K562 (cell line): ENCODE measurements around the gene PEPD.

ENCODE experiments used
- CTCF ChIP-seq, 3 experiments: IDR thresholded peaks in 2 of 3; conservative IDR thresholded peaks in 1 of 3; 2 replicates each; pipeline ENCODE4 v1.5.1; 2011 to 2012; ENCODE audit warnings: low read length in 3 of 3, mild to moderate bottlenecking in 3 of 3, control low read depth in 2 of 3, improper control_type of control experiment in 1 of 3, inconsistent platforms in 1 of 3, low read depth in 1 of 3, mixed read lengths in 1 of 3, moderate library complexity in 1 of 3; ENCODE audit not compliant: insufficient read depth in 2 of 3
- ESRRA ChIP-seq: fragments of 450-650 bp; IDR thresholded peaks from 2 replicates; pipeline ENCODE4 v1.6.1; 2014; ENCODE audit warnings: low read depth, mild to moderate bottlenecking, moderate library complexity, borderline replicate concordance
- HDAC2 ChIP-seq: fragments of 450-650 bp; IDR thresholded peaks from 2 replicates; pipeline ENCODE4 v1.6.1; 2016; ENCODE audit warnings: mild to moderate bottlenecking
- JUND ChIP-seq, 2 experiments: IDR thresholded peaks; 2 replicates in 1 of 2; 3 replicates in 1 of 2; pipeline ENCODE4 v1.6.1; 2011; ENCODE audit warnings: borderline replicate concordance in 2 of 2, low read depth in 2 of 2, low read length in 2 of 2, improper control_type of control experiment in 1 of 2, missing biosample characterization in 1 of 2, missing genetic modification characterization in 1 of 2, missing genetic modification reagents in 1 of 2
- NCOA1 ChIP-seq: fragments of 450-650 bp; IDR thresholded peaks from 2 replicates; pipeline ENCODE4 v1.6.1; 2016; ENCODE audit warnings: low read depth
- NR2C1 ChIP-seq, 2 experiments: fragments of 450-650 bp; IDR thresholded peaks; 2 replicates each; pipeline ENCODE4 v1.6.1; 2017; ENCODE audit warnings: mild to moderate bottlenecking in 2 of 2, antibody characterized with exemption in 1 of 2, inconsistent platforms in 1 of 2, missing compliant biosample characterization in 1 of 2, missing genetic modification characterization in 1 of 2
- RBBP5 ChIP-seq: fragments of 200-600 bp; sonication (generic); IDR thresholded peaks from 2 replicates; pipeline ENCODE4 v1.6.1; 2012; ENCODE audit warnings: borderline replicate concordance, mild to moderate bottlenecking, low read length, control low read depth, inconsistent platforms; ENCODE audit not compliant: insufficient read depth, poor library complexity, severe bottlenecking
- RBM34 ChIP-seq: fragments of 200-400 bp; formaldehyde crosslinking; IDR thresholded peaks from 2 replicates; pipeline ENCODE4 v1.6.1; 2018; ENCODE audit warnings: low read length, borderline replicate concordance; ENCODE audit not compliant: insufficient read depth
- TAF1 ChIP-seq: IDR thresholded peaks from 2 replicates; pipeline ENCODE4 v1.6.1; 2011; ENCODE audit warnings: mild to moderate bottlenecking, low read length, moderate library complexity; ENCODE audit not compliant: insufficient read depth, control insufficient read depth, severe bottlenecking; ENCODE audit errors: extremely low read depth
- U2AF2 ChIP-seq: fragments of 200-400 bp; formaldehyde crosslinking; optimal IDR thresholded peaks from 2 replicates; pipeline ENCODE3; 2017; ENCODE audit warnings: low read depth, mild to moderate bottlenecking, low read length
- ZNF347 ChIP-seq: fragments of 450-650 bp; formaldehyde crosslinking; IDR thresholded peaks from 2 replicates; pipeline ENCODE4 v1.4.0; 2020; ENCODE audit warnings: low read depth, mild to moderate bottlenecking, moderate library complexity
- TF ChIP-seq, protein P1 (sequence below), 2 experiments: IDR thresholded peaks; 2 replicates each; pipeline ENCODE4 v1.6.1; 2011; ENCODE audit warnings: borderline replicate concordance in 1 of 2, control low read depth in 1 of 2, low read depth in 1 of 2, low read length in 1 of 2, mild to moderate bottlenecking in 1 of 2, mixed read lengths in 1 of 2, moderate library complexity in 1 of 2; ENCODE audit not compliant: insufficient read depth in 1 of 2, insufficient read length in 1 of 2, poor library complexity in 1 of 2, severe bottlenecking in 1 of 2; ENCODE audit errors: extremely low read depth in 1 of 2
- TF ChIP-seq, protein P2 (sequence below): sonication (generic); formaldehyde crosslinking; IDR thresholded peaks from 2 replicates; pipeline ENCODE4 v1.8.0; 2022; ENCODE audit warnings: mild to moderate bottlenecking, missing genetic modification reagents, borderline replicate concordance
- TF ChIP-seq, protein P3 (sequence below): sonication (generic); formaldehyde crosslinking; IDR thresholded peaks from 2 replicates; pipeline ENCODE4 v1.8.1; 2022; ENCODE audit warnings: missing genetic modification reagents

GRCh38 chr19:33408538-33409434 is 112.8 kb downstream of the PEPD start:
- TF ChIP-seq ZNF347 (CRISPR knock-in tag) (no peak), NCOA1 (no peak), U2AF2 (no peak), RBM34 (no peak), NR2C1 (IDR thresholded peaks at IDR 0.05) (no peak), NR2C1 (tag; IDR thresholded peaks at IDR 0.05) (no peak), RBBP5 (no peak), JUND (IDR thresholded peaks at IDR 0.05; ENCODE audit: borderline replicate concordance, low read depth, low read length) (no peak), JUND (tag; IDR thresholded peaks at IDR 0.05; ENCODE audit: borderline replicate concordance, low read depth, low read length) (no peak), ESRRA (no peak), CTCF (IDR thresholded peaks at IDR 0.05 in 2 of 3, conservative IDR thresholded peaks at IDR 0.05 in 1 of 3; ENCODE audit: insufficient read depth in 2 of 3, low read depth in 1 of 3, low read length in 3 of 3) (no peak), HDAC2 (no peak), TAF1 (no peak)
- TF ChIP-seq, protein P1, sequence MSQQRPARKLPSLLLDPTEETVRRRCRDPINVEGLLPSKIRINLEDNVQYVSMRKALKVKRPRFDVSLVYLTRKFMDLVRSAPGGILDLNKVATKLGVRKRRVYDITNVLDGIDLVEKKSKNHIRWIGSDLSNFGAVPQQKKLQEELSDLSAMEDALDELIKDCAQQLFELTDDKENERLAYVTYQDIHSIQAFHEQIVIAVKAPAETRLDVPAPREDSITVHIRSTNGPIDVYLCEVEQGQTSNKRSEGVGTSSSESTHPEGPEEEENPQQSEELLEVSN (IDR thresholded peaks at IDR 0.05; ENCODE audit: borderline replicate concordance in 1 of 2, extremely low read depth in 1 of 2, insufficient read depth in 1 of 2, insufficient read length in 1 of 2, low read depth in 1 of 2, low read length in 1 of 2, poor library complexity in 1 of 2, severe bottlenecking in 1 of 2) = no peak
- TF ChIP-seq, protein P2, sequence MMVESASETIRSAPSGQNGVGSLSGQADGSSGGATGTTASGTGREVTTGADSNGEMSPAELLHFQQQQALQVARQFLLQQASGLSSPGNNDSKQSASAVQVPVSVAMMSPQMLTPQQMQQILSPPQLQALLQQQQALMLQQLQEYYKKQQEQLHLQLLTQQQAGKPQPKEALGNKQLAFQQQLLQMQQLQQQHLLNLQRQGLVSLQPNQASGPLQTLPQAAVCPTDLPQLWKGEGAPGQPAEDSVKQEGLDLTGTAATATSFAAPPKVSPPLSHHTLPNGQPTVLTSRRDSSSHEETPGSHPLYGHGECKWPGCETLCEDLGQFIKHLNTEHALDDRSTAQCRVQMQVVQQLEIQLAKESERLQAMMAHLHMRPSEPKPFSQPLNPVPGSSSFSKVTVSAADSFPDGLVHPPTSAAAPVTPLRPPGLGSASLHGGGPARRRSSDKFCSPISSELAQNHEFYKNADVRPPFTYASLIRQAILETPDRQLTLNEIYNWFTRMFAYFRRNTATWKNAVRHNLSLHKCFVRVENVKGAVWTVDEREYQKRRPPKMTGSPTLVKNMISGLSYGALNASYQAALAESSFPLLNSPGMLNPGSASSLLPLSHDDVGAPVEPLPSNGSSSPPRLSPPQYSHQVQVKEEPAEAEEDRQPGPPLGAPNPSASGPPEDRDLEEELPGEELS (CRISPR knock-in tag) = no peak
- TF ChIP-seq, protein P3, sequence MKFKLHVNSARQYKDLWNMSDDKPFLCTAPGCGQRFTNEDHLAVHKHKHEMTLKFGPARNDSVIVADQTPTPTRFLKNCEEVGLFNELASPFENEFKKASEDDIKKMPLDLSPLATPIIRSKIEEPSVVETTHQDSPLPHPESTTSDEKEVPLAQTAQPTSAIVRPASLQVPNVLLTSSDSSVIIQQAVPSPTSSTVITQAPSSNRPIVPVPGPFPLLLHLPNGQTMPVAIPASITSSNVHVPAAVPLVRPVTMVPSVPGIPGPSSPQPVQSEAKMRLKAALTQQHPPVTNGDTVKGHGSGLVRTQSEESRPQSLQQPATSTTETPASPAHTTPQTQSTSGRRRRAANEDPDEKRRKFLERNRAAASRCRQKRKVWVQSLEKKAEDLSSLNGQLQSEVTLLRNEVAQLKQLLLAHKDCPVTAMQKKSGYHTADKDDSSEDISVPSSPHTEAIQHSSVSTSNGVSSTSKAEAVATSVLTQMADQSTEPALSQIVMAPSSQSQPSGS = no peak
